ENCODE data around the gene PPP1R13B. TPM values are rescaled to one million over a fixed set of nuclear protein-coding genes. Genes with fewer than 3 reads are reported as not detected.

Gene PPP1R13B
- total RNA-seq, 1 donor from 2014 or later: 7.3 TPM

DNA sequence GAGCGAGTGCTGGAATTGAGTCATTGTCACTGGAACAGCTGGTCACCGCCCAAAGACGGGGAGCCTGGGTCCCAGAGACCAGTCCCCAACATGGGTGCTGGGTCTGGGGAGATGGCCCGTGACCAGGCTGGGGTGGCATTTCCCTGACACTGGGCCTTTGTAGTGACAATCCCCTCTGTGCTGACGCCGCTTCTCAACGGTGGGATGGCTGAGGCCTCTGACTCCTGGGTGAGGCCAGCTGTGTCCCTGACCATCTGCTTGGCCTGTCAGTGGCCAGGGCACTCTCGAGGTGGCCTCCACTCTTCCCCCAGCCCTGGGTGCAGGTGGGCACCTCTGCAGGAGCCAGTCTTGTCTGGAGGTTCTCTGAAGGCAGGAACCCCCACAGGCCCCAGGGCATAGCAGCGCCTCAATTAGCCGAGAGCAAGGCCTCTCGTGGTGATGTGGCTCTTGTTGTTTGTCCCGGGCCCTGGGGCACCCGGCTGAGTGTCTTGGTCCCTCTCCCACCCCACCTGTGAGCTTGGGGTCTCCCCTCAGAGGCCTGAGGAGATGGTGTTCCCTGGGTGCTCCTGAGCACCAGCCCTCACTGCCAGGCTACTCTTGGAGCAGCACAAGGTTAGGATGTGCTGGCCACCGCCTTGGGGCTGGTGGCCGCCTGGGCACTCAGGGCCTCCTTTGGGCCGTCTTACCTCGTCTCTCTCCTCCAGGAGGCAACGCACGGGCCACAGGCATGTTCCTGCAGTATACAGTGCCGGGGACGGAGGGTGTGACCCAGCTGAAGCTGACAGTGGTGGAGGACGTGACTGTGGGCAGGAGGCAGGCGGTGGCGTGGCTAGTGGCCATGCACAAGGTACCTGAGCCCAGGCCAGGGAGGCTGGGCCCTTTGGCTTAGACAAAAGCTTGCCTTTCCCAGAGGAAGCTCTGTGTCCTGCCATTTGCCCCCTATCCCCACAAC lies 115.2 kb downstream of the PPP1R13B start:
- TF ChIP-seq, protein P1, sequence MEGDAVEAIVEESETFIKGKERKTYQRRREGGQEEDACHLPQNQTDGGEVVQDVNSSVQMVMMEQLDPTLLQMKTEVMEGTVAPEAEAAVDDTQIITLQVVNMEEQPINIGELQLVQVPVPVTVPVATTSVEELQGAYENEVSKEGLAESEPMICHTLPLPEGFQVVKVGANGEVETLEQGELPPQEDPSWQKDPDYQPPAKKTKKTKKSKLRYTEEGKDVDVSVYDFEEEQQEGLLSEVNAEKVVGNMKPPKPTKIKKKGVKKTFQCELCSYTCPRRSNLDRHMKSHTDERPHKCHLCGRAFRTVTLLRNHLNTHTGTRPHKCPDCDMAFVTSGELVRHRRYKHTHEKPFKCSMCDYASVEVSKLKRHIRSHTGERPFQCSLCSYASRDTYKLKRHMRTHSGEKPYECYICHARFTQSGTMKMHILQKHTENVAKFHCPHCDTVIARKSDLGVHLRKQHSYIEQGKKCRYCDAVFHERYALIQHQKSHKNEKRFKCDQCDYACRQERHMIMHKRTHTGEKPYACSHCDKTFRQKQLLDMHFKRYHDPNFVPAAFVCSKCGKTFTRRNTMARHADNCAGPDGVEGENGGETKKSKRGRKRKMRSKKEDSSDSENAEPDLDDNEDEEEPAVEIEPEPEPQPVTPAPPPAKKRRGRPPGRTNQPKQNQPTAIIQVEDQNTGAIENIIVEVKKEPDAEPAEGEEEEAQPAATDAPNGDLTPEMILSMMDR (IDR thresholded peaks at IDR 0.05; ENCODE audit: insufficient read depth, low read length, poor library complexity, severe bottlenecking): no peak
- Histone ChIP-seq H3K4me3 (ENCODE audit: low read depth, low read length) (no peak overlapping the region), H3K36me3 (ENCODE audit: control insufficient read depth, insufficient read depth, low read length) (peaks cover 1% of the 10 kb centered on the region), H3K27me3 (ENCODE audit: control insufficient read depth, insufficient read depth, low read length) (no peaks in the 10 kb centered on the region)
- DNase-seq (ENCODE audit: low read depth): no peak

DNA sequence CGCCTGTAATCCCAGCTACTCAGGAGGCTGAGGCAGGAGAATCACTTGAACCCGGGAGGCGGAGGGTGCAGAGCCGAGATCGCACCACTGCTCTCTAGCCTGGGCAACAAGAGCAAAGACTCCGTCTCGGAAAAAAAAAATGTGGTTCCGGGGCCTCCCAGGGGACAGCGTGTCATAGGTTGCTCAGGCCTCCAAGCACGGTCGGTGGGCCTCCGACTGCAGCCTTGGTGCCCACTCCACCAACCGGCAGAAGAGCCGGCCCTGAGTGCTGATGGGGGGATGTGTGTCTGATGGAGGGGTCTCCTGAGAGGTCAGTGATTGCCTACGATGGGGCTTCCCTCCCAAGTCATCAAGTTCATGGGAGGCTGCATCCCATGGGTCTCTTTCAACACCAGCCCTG lies 115.9 kb downstream of the PPP1R13B start:
- Histone ChIP-seq H3K27me3 (ENCODE audit: control insufficient read depth, insufficient read depth, low read length) (no peaks in the 10 kb centered on the region), H3K4me3 (ENCODE audit: low read depth, low read length) (no peak overlapping the region), H3K36me3 (ENCODE audit: control insufficient read depth, insufficient read depth, low read length) (peaks cover 1% of the 10 kb centered on the region)
- TF ChIP-seq, protein P1 (IDR thresholded peaks at IDR 0.05; ENCODE audit: insufficient read depth, low read length, poor library complexity, severe bottlenecking): no peak
- no peak for DNase-seq (ENCODE audit: low read depth)

DNA sequence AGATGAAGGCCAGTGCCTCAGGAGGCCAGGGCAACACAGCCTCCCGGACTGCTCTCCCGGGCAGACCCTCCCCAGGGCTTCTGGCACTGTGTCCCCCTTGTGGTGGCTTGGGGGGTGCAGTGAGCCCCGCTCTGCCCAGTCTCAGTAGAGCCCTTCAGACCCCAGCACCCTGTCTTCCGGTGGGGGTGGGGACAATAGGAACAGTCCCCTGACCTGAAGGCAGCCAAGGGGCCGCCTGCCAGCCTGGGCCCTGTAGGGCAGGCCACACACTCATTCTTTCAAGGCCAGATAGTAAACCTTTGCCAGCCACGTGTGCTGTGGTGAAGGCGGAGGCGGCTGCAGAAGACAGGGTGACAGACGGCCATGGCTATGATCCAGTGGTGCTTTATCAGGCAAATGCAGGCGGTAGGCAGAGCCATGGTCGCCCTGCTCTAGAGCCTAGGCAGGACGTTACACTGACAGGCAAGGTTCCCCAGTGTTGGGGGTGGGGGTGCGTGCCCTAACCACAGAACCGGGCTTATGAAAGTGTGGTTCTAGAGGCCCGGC lies 116.8 kb downstream of the PPP1R13B start:
- TF ChIP-seq, protein P1 (IDR thresholded peaks at IDR 0.05; ENCODE audit: insufficient read depth, low read length, poor library complexity, severe bottlenecking): no peak
- peaks cover 1% of the 10 kb centered on the region for H3K36me3 ChIP-seq (ENCODE audit: control insufficient read depth, insufficient read depth, low read length)
- DNase-seq (ENCODE audit: low read depth): no peak
- H3K27me3 ChIP-seq (ENCODE audit: control insufficient read depth, insufficient read depth, low read length): no peaks in the 10 kb centered on the region
- no peak overlapping the region for H3K4me3 ChIP-seq (ENCODE audit: low read depth, low read length)

DNA sequence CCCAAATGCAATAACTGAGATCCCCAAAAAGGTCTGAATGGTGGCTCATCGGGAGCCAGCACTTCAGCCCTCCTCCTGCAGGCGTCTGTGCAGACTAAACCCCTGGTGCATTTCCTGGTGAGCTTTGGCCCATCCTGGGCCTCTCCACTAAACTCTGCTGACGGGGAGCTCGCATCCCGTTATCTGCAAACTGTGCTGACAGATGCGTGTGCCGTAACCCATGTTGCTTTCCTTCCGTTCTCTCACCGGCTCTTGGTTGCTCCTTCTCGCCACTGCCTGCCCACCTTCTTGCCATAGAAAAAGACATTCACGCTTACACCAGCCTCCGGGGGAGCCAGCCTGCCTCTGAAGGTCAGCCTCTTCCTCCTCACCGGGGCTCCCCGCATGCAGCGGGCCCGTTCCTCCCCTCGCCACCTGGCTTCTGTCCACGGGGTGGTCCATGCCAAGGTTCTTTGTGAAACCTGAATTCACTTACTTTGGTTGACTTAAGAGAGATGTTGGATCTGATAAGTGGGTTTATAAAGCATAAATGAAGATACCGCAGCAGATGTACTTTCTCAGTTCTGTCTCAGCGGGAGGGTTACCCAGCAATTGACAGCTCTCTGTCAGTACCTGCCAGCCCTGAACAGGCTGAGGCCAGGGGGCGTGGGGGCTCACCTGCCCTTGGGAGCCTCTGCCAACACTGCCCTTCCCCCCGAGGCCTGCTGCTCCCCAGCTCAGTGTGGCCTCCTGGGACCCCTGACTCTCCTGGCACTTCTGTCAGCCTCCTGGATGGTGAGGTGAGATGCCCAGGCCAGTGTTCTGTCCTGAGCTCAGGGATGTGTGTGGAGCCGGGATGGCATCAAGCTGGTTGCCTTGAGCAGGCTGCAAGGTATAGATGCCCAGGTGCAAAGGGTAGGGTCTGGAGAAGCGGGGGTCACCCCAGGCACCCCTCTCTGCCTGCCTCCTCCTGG lies 117.6 kb downstream of the PPP1R13B start:
- H3K27me3 ChIP-seq (ENCODE audit: control insufficient read depth, insufficient read depth, low read length): no peaks in the 10 kb centered on the region
- peaks cover 1% of the 10 kb centered on the region for H3K36me3 ChIP-seq (ENCODE audit: control insufficient read depth, insufficient read depth, low read length)
- TF ChIP-seq, protein P1 (IDR thresholded peaks at IDR 0.05; ENCODE audit: insufficient read depth, low read length, poor library complexity, severe bottlenecking): no peak
- DNase-seq (ENCODE audit: low read depth): no peak
- H3K4me3 ChIP-seq (ENCODE audit: low read depth, low read length): no peak overlapping the region

DNA sequence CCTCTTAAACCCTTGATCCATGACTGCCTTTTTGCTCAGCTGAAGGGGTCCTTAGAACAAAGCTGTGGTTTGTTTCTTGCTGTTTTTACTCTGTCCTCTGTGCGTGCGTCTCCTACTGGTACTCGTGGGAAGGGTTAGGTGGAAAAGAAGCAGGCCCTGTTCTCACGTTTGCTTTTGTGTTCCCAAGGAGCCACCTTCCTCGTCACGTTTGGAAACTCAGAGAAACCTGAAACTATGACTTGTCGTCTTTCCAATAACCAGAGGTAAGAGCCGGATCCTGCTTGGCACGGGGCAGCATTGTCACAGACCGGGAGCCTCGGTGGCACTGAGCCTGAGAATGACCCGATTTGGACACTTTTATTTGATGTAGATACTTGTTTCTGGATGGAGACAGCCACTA lies 118.7 kb downstream of the PPP1R13B start:
- no peak for DNase-seq (ENCODE audit: low read depth)
- peaks cover 1% of the 10 kb centered on the region for H3K36me3 ChIP-seq (ENCODE audit: control insufficient read depth, insufficient read depth, low read length)
- TF ChIP-seq, protein P1 (IDR thresholded peaks at IDR 0.05; ENCODE audit: insufficient read depth, low read length, poor library complexity, severe bottlenecking): no peak
- no peak overlapping the region for H3K4me3 ChIP-seq (ENCODE audit: low read depth, low read length)
- no peaks in the 10 kb centered on the region for H3K27me3 ChIP-seq (ENCODE audit: control insufficient read depth, insufficient read depth, low read length)

Data from kidney epithelial cell (primary cell).